ENCODE data around the gene USH1G.

The USH1G gene

GRCh38 chr17:74930535-74931036, 7.5 kb upstream of the USH1G start:
- H3K4me1 ChIP-seq (ENCODE audit: control insufficient read depth in 1 of 2, insufficient read depth in 2 of 2, low read length in 2 of 2) = peaks cover 5% of the 10 kb centered on the region in 2 donors
- no peaks in the 10 kb centered on the region for H3K36me3 ChIP-seq (ENCODE audit: control insufficient read depth in 1 of 2, insufficient read depth in 2 of 2, low read length in 2 of 2)
- no peaks in the 10 kb centered on the region for H3K9me3 ChIP-seq (ENCODE audit: control insufficient read depth in 1 of 2, low read length in 2 of 2)
- H3K9ac ChIP-seq (ENCODE audit: low read depth in 1 of 2, low read length in 2 of 2) = no peak overlapping the region
- H3K4me3 ChIP-seq (ENCODE audit: low read depth in 1 of 2, low read length in 2 of 2) = no peak overlapping the region
- no peak overlapping the region for H3K27ac ChIP-seq (ENCODE audit: low read depth, low read length)
- H3K27me3 ChIP-seq (ENCODE audit: control insufficient read depth in 1 of 2, insufficient read depth in 2 of 2, low read length in 2 of 2) = peaks cover 15 to 25% of the 10 kb centered on the region in 2 donors

- H3K4me1 ChIP-seq (ENCODE audit: control insufficient read depth in 1 of 2, insufficient read depth in 2 of 2, low read length in 2 of 2) = peaks cover 8 to 9% of the 10 kb centered on the region in 2 donors
- H3K9me3 ChIP-seq (ENCODE audit: control insufficient read depth in 1 of 2, low read length in 2 of 2) = no peaks in the 10 kb centered on the region
- no peak overlapping the region for H3K27ac ChIP-seq (ENCODE audit: low read depth, low read length)
- no peak overlapping the region for H3K4me3 ChIP-seq (ENCODE audit: low read depth in 1 of 2, low read length in 2 of 2)
- no peak overlapping the region for H3K9ac ChIP-seq (ENCODE audit: low read depth in 1 of 2, low read length in 2 of 2)
- H3K36me3 ChIP-seq (ENCODE audit: control insufficient read depth in 1 of 2, insufficient read depth in 2 of 2, low read length in 2 of 2) = no peaks in the 10 kb centered on the region
- peaks cover 30 to 39% of the 10 kb centered on the region in 2 donors for H3K27me3 ChIP-seq (ENCODE audit: control insufficient read depth in 1 of 2, insufficient read depth in 2 of 2, low read length in 2 of 2)
Observed at GRCh38 chr17:74928786-74929185, 5.7 kb upstream of the USH1G start.

- no peaks in the 10 kb centered on the region for H3K36me3 ChIP-seq (ENCODE audit: control insufficient read depth in 1 of 2, insufficient read depth in 2 of 2, low read length in 2 of 2)
- H3K9me3 ChIP-seq (ENCODE audit: control insufficient read depth in 1 of 2, low read length in 2 of 2) = no peaks in the 10 kb centered on the region
- peaks cover 53 to 59% of the 10 kb centered on the region in 2 donors for H3K27me3 ChIP-seq (ENCODE audit: control insufficient read depth in 1 of 2, insufficient read depth in 2 of 2, low read length in 2 of 2)
- peaks cover 10% of the 10 kb centered on the region in 2 donors for H3K4me1 ChIP-seq (ENCODE audit: control insufficient read depth in 1 of 2, insufficient read depth in 2 of 2, low read length in 2 of 2)
- no peak overlapping the region for H3K4me3 ChIP-seq (ENCODE audit: low read depth in 1 of 2, low read length in 2 of 2)
- H3K9ac ChIP-seq (ENCODE audit: low read depth in 1 of 2, low read length in 2 of 2) = no peak overlapping the region
- H3K27ac ChIP-seq (ENCODE audit: low read depth, low read length) = no peak overlapping the region
Observed at GRCh38 chr17:74925242-74925641, 2.2 kb upstream of the USH1G start.

- peaks cover 10% of the 10 kb centered on the region in 2 donors for H3K4me1 ChIP-seq (ENCODE audit: control insufficient read depth in 1 of 2, insufficient read depth in 2 of 2, low read length in 2 of 2)
- no peaks in the 10 kb centered on the region for H3K9me3 ChIP-seq (ENCODE audit: control insufficient read depth in 1 of 2, low read length in 2 of 2)
- peak within 1 kb of the TSS in 1 of 2 donors; percentile 19 for H3K9ac ChIP-seq (ENCODE audit: low read depth in 1 of 2, low read length in 2 of 2)
- H3K27me3 ChIP-seq (ENCODE audit: control insufficient read depth in 1 of 2, insufficient read depth in 2 of 2, low read length in 2 of 2) = peaks cover 57 to 61% of the 10 kb centered on the region in 2 donors
- peak within 1 kb of the TSS in 1 of 2 donors; percentile 43 for H3K4me3 ChIP-seq (ENCODE audit: low read depth in 1 of 2, low read length in 2 of 2)
- H3K36me3 ChIP-seq (ENCODE audit: control insufficient read depth in 1 of 2, insufficient read depth in 2 of 2, low read length in 2 of 2) = no peaks in the 10 kb centered on the region
- no peak within 1 kb of the TSS for H3K27ac ChIP-seq (ENCODE audit: low read depth, low read length)
Observed at GRCh38 chr17:74924250-74924948, 1.3 kb upstream of the USH1G start, which contains the start of gene OTOP2. TSS of gene OTOP2 (plus strand) at chr17:74924273. CDS start at chr17:74924633, 360 bp downstream.

GRCh38 chr17:74923538-74924249, 639 bp upstream of the USH1G start:
- no peaks in the 10 kb centered on the region for H3K36me3 ChIP-seq (ENCODE audit: control insufficient read depth in 1 of 2, insufficient read depth in 2 of 2, low read length in 2 of 2)
- peaks cover 61 to 63% of the 10 kb centered on the region in 2 donors for H3K27me3 ChIP-seq (ENCODE audit: control insufficient read depth in 1 of 2, insufficient read depth in 2 of 2, low read length in 2 of 2)
- H3K9me3 ChIP-seq (ENCODE audit: control insufficient read depth in 1 of 2, low read length in 2 of 2) = no peaks in the 10 kb centered on the region
- H3K4me3 ChIP-seq (ENCODE audit: low read depth in 1 of 2, low read length in 2 of 2) = peak overlapping the region in 1 of 2 donors; percentile 43
- H3K9ac ChIP-seq (ENCODE audit: low read depth in 1 of 2, low read length in 2 of 2) = peak overlapping the region in 1 of 2 donors; percentile 19
- peaks cover 10% of the 10 kb centered on the region in 2 donors for H3K4me1 ChIP-seq (ENCODE audit: control insufficient read depth in 1 of 2, insufficient read depth in 2 of 2, low read length in 2 of 2)
- no peak overlapping the region for H3K27ac ChIP-seq (ENCODE audit: low read depth, low read length)

- Histone ChIP-seq H3K27ac (ENCODE audit: low read depth, low read length) (no peak overlapping the region), H3K9me3 (ENCODE audit: control insufficient read depth in 1 of 2, low read length in 2 of 2) (no peaks in the 10 kb centered on the region), H3K36me3 (ENCODE audit: control insufficient read depth in 1 of 2, insufficient read depth in 2 of 2, low read length in 2 of 2) (no peaks in the 10 kb centered on the region), H3K9ac (ENCODE audit: low read depth in 1 of 2, low read length in 2 of 2) (no peak overlapping the region), H3K4me3 (ENCODE audit: low read depth in 1 of 2, low read length in 2 of 2) (no peak overlapping the region), H3K4me1 (ENCODE audit: control insufficient read depth in 1 of 2, insufficient read depth in 2 of 2, low read length in 2 of 2) (peaks cover 10% of the 10 kb centered on the region in 2 donors), H3K27me3 (ENCODE audit: control insufficient read depth in 1 of 2, insufficient read depth in 2 of 2, low read length in 2 of 2) (peaks cover 60 to 61% of the 10 kb centered on the region in 2 donors)
Observed at GRCh38 chr17:74922172-74922571, 883 bp downstream of the USH1G start.

- H3K27me3 ChIP-seq (ENCODE audit: control insufficient read depth in 1 of 2, insufficient read depth in 2 of 2, low read length in 2 of 2) = peaks cover 58% of the 10 kb centered on the region in 2 donors
- H3K27ac ChIP-seq (ENCODE audit: low read depth, low read length) = no peak overlapping the region
- peaks cover 10% of the 10 kb centered on the region in 2 donors for H3K4me1 ChIP-seq (ENCODE audit: control insufficient read depth in 1 of 2, insufficient read depth in 2 of 2, low read length in 2 of 2)
- no peaks in the 10 kb centered on the region for H3K9me3 ChIP-seq (ENCODE audit: control insufficient read depth in 1 of 2, low read length in 2 of 2)
- no peak overlapping the region for H3K9ac ChIP-seq (ENCODE audit: low read depth in 1 of 2, low read length in 2 of 2)
- H3K4me3 ChIP-seq (ENCODE audit: low read depth in 1 of 2, low read length in 2 of 2) = no peak overlapping the region
- H3K36me3 ChIP-seq (ENCODE audit: control insufficient read depth in 1 of 2, insufficient read depth in 2 of 2, low read length in 2 of 2) = no peaks in the 10 kb centered on the region
Observed at GRCh38 chr17:74921769-74922168, 1.3 kb downstream of the USH1G start.

GRCh38 chr17:74921026-74921681, 1.9 kb downstream of the USH1G start:
- Histone ChIP-seq H3K9ac (ENCODE audit: low read depth in 1 of 2, low read length in 2 of 2) (no peak overlapping the region), H3K27me3 (ENCODE audit: control insufficient read depth in 1 of 2, insufficient read depth in 2 of 2, low read length in 2 of 2) (peaks cover 55% of the 10 kb centered on the region in 2 donors), H3K9me3 (ENCODE audit: control insufficient read depth in 1 of 2, low read length in 2 of 2) (no peaks in the 10 kb centered on the region), H3K36me3 (ENCODE audit: control insufficient read depth in 1 of 2, insufficient read depth in 2 of 2, low read length in 2 of 2) (no peaks in the 10 kb centered on the region), H3K27ac (ENCODE audit: low read depth, low read length) (no peak overlapping the region), H3K4me3 (ENCODE audit: low read depth in 1 of 2, low read length in 2 of 2) (no peak overlapping the region), H3K4me1 (ENCODE audit: control insufficient read depth in 1 of 2, insufficient read depth in 2 of 2, low read length in 2 of 2) (peaks cover 10% of the 10 kb centered on the region in 2 donors)

- no peak overlapping the region for H3K27ac ChIP-seq (ENCODE audit: low read depth, low read length)
- peaks cover 50% of the 10 kb centered on the region in 2 donors for H3K27me3 ChIP-seq (ENCODE audit: control insufficient read depth in 1 of 2, insufficient read depth in 2 of 2, low read length in 2 of 2)
Observed at GRCh38 chr17:74920642-74921025, 2.4 kb downstream of the USH1G start.

GRCh38 chr17:74920306-74920620, 2.8 kb downstream of the USH1G start:
- H3K9ac ChIP-seq (ENCODE audit: low read depth in 1 of 2, low read length in 2 of 2) = no peak overlapping the region
- peaks cover 10% of the 10 kb centered on the region in 2 donors for H3K4me1 ChIP-seq (ENCODE audit: control insufficient read depth in 1 of 2, insufficient read depth in 2 of 2, low read length in 2 of 2)
- H3K4me3 ChIP-seq (ENCODE audit: low read depth in 1 of 2, low read length in 2 of 2) = no peak overlapping the region
- H3K36me3 ChIP-seq (ENCODE audit: control insufficient read depth in 1 of 2, insufficient read depth in 2 of 2, low read length in 2 of 2) = no peaks in the 10 kb centered on the region
- H3K9me3 ChIP-seq (ENCODE audit: control insufficient read depth in 1 of 2, low read length in 2 of 2) = no peaks in the 10 kb centered on the region
- peaks cover 46% of the 10 kb centered on the region in 2 donors for H3K27me3 ChIP-seq (ENCODE audit: control insufficient read depth in 1 of 2, insufficient read depth in 2 of 2, low read length in 2 of 2)
- H3K27ac ChIP-seq (ENCODE audit: low read depth, low read length) = no peak overlapping the region

More at GRCh38 chr17:74920642-74921025, 2.4 kb downstream of the USH1G start:
- H3K9ac ChIP-seq (ENCODE audit: low read depth in 1 of 2, low read length in 2 of 2) = no peak overlapping the region
- no peaks in the 10 kb centered on the region for H3K36me3 ChIP-seq (ENCODE audit: control insufficient read depth in 1 of 2, insufficient read depth in 2 of 2, low read length in 2 of 2)
- peaks cover 10% of the 10 kb centered on the region in 2 donors for H3K4me1 ChIP-seq (ENCODE audit: control insufficient read depth in 1 of 2, insufficient read depth in 2 of 2, low read length in 2 of 2)
- H3K9me3 ChIP-seq (ENCODE audit: control insufficient read depth in 1 of 2, low read length in 2 of 2) = no peaks in the 10 kb centered on the region
- no peak overlapping the region for H3K4me3 ChIP-seq (ENCODE audit: low read depth in 1 of 2, low read length in 2 of 2)

Data from duodenal mucosa (tissue), 2 donors.